ENCODE data around the gene BCL11A.

DNA sequence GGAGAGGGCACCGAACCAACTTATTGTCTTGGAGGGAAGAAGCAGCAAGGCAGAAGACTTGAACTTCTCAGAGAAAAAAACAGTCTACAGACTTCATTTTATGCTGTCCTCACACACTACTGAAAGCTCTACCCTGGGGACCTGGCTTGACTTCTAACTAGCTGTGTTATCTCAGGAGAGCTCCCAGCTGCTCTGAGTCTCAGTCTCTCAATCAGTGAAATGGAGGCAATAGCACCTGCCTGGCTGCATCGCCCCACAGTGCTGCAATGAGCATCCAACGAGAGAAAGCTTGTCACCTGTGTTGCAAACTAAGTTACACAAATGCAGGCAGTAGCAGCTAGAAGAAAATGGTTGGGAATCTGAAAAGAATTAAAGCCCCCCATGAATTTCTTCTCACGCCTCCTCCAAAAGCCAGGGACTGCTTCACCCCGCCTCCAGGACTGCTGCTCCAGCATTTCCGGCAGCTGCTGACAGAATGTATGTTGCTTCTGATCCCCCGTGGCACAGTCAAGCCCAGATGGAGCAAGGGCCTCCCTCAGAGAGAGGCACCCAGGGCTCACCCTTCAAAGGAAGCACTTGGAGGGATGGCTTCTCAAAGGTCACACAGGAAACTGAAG lies 116.3 kb downstream of the BCL11A start:
- TF ChIP-seq SUZ12 (IDR thresholded peaks at IDR 0.05; ENCODE audit: extremely low read depth, insufficient read depth, insufficient read length) (no peak), ZNF274 (IDR thresholded peaks at IDR 0.05; ENCODE audit: low read depth, low read length) (no peak)
